Astrocyte (in vitro differentiated cells and primary cell): ENCODE results near the gene ARID5A.

Experiments
- CTCF ChIP-seq: IDR thresholded peaks from 2 replicates; pipeline ENCODE4 v1.5.1; 2011; ENCODE audit warnings: low read depth, mild to moderate bottlenecking, inconsistent platforms, low read length, moderate library complexity; ENCODE audit not compliant: insufficient read depth
- EZH2 ChIP-seq: IDR thresholded peaks from 2 replicates; pipeline ENCODE4 v1.6.1; 2012; ENCODE audit warnings: mild to moderate bottlenecking, low read length, inconsistent platforms; ENCODE audit not compliant: insufficient read depth

DNA sequence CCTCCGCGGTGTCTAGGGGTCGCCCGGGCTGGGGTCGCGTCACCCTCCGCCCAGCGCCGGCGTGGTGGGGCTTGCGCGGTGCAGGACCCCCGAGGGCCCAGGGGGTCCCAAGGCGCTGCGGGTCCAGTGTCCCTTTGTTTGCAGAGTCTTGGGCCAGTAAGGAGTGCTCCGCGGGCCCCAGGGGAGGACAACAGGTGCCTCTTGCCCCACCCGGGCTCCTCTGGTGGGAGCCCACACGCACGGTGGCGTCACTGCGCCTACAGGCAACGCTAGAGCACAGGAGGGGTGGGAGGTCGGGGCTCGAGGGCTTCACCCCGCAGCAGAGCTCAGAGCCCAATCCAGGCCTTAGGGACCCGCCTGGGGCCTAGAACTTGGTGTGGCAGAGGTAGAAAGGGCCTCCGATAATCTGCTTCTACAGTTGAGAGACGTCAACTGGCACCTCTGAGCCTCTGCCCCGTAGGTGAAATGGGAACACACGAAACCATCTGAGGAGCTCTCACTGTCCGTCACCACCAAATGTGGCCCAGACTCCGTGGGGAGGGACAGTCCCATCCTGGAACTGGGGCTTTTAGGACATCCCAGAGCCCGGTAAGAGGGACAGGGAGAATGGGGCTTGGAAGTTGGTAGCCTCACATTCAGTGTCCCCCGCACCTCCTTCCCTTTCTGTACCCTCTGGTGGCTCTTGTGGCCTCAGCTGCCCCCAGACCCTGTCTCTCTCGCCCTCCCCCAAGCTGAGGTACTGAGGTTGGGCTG lies 1.4 kb downstream of the ARID5A start:
- no peak for TF ChIP-seq CTCF
- TF ChIP-seq EZH2: no peak
